ENCODE results near the gene ABHD17B.
A peak's percentile ranks its signal among the peaks of the same experiment; 100 is the strongest.

Gene ABHD17B

DNA sequence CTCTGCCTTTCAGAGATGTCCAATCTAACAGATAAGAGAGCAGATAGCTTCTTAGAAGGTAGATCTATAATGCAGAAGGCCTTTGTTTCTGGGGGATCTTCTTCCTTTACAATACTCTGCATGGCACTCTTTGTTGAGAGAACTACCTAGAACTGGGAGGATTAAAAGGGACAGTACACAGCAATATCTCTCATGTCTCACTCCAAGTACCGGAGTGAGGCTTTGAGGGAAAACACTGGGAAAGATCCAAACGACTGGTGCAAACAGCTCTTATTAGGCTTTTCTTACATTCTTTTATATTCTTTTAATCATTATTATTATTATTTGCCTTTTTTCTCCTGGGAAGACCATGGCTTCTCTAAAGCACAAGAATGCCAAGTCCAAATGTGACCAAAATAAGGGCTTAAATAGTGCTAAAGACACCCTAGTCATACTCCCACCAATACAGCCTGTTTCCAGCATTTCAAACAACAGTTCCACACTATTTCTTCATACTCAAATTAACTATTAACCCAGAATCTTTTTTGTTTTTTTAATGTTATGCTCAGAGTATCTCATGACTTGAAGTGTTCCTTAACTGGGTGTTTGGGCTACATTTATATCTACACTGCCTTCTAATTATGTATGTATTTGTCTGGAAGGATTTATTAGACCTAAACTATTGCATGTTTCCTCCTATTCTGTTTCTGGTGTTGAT lies 52.7 kb downstream of the ABHD17B start:
- Histone ChIP-seq H3K4ac (ENCODE audit: low read depth, low read length) (no peak overlapping the region), H3K27me3 (ENCODE audit: insufficient read depth, low read length) (no peaks in the 10 kb centered on the region), H2BK120ac (ENCODE audit: insufficient read depth, low read length, poor library complexity) (no peak overlapping the region), H3K9ac (ENCODE audit: low read length) (no peak overlapping the region), H2AFZ (ENCODE audit: insufficient read depth, low read length, poor library complexity) (no peak overlapping the region), H4K91ac (ENCODE audit: low read depth, low read length) (no peak overlapping the region), H4K8ac (ENCODE audit: low read depth, low read length) (no peak overlapping the region), H3K79me1 (ENCODE audit: low read length) (no peaks in the 10 kb centered on the region), H2AK5ac (ENCODE audit: low read length) (no peak overlapping the region), H3K9me3 (ENCODE audit: insufficient read depth, low read depth, low read length) (no peaks in the 10 kb centered on the region), H3K14ac (ENCODE audit: low read length) (no peak overlapping the region), H2BK5ac (ENCODE audit: low read depth, low read length, poor library complexity) (no peak overlapping the region), H2BK12ac (ENCODE audit: low read length) (no peak overlapping the region), H3K79me2 (ENCODE audit: control insufficient read depth, insufficient read depth, low read length, poor library complexity) (no peaks in the 10 kb centered on the region), H4K12ac (ENCODE audit: low read depth, low read length) (no peak overlapping the region), H3K18ac (ENCODE audit: low read length) (no peak overlapping the region), H3K27ac (ENCODE audit: low read depth, low read length) (no peak overlapping the region), H3K4me1 (ENCODE audit: control insufficient read depth in 1 of 2, insufficient read depth in 2 of 2, low read length in 2 of 2) (no peaks in the 10 kb centered on the region), H3K4me2 (ENCODE audit: low read length) (no peak overlapping the region), H3K36me3 (ENCODE audit: control insufficient read depth in 1 of 2, insufficient read depth in 2 of 2, low read length in 2 of 2) (peaks cover 0 to 3% of the 10 kb centered on the region in 2 experiments), H3K23ac (ENCODE audit: low read length) (no peak overlapping the region), H3K4me3 (ENCODE audit: low read depth, low read length) (no peak overlapping the region)
- WGBS (ENCODE audit: extremely low coverage, insufficient coverage, insufficient read length) = no CpG with 5 or more reads among the region's 2 CpGs
- DNase-seq = no peak

DNA sequence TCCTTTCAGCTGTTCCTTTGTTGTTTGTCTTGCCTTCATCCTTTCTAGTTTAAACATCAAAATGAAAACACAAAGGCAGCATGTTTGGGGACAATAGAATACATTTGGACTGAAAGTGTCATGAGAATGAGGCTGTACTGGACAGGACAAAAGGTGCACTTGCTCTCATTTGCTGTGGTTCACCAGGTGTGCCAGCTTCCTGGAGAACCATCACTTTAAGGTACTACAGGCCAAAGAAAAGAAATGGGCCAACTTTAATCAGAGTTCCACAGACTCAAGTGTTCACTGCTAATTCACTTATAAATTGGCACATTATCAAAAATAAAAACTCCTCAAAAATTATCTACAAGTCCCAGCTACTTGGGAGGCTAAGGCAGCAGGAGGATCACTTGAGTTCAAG lies 53.8 kb downstream of the ABHD17B start:
- H3K14ac ChIP-seq (ENCODE audit: low read length) = no peak overlapping the region
- no peak overlapping the region for H2AFZ ChIP-seq (ENCODE audit: insufficient read depth, low read length, poor library complexity)
- no peak overlapping the region for H3K9ac ChIP-seq (ENCODE audit: low read length)
- no peak overlapping the region for H4K12ac ChIP-seq (ENCODE audit: low read depth, low read length)
- no peak overlapping the region for H4K91ac ChIP-seq (ENCODE audit: low read depth, low read length)
- no peak for DNase-seq
- no peaks in the 10 kb centered on the region for H3K79me1 ChIP-seq (ENCODE audit: low read length)
- no peak overlapping the region for H2AK5ac ChIP-seq (ENCODE audit: low read length)
- no peak overlapping the region for H2BK12ac ChIP-seq (ENCODE audit: low read length)
- no peak overlapping the region for H2BK120ac ChIP-seq (ENCODE audit: insufficient read depth, low read length, poor library complexity)
- no peak overlapping the region for H3K27ac ChIP-seq (ENCODE audit: low read depth, low read length)
- H3K9me3 ChIP-seq (ENCODE audit: insufficient read depth, low read depth, low read length) = no peaks in the 10 kb centered on the region
- no peak overlapping the region for H3K23ac ChIP-seq (ENCODE audit: low read length)
- H2BK5ac ChIP-seq (ENCODE audit: low read depth, low read length, poor library complexity) = no peak overlapping the region
- H3K4me1 ChIP-seq (ENCODE audit: control insufficient read depth in 1 of 2, insufficient read depth in 2 of 2, low read length in 2 of 2) = no peaks in the 10 kb centered on the region
- H3K27me3 ChIP-seq (ENCODE audit: insufficient read depth, low read length) = no peaks in the 10 kb centered on the region
- H3K18ac ChIP-seq (ENCODE audit: low read length) = no peak overlapping the region
- no peak overlapping the region for H3K4me2 ChIP-seq (ENCODE audit: low read length)
- no peak overlapping the region for H3K4me3 ChIP-seq (ENCODE audit: low read depth, low read length)
- no peak overlapping the region for H4K8ac ChIP-seq (ENCODE audit: low read depth, low read length)
- no peak overlapping the region for H3K4ac ChIP-seq (ENCODE audit: low read depth, low read length)
- H3K79me2 ChIP-seq (ENCODE audit: control insufficient read depth, insufficient read depth, low read length, poor library complexity) = no peaks in the 10 kb centered on the region
- H3K36me3 ChIP-seq (ENCODE audit: control insufficient read depth in 1 of 2, insufficient read depth in 2 of 2, low read length in 2 of 2) = peaks cover 0 to 3% of the 10 kb centered on the region in 2 experiments

DNA sequence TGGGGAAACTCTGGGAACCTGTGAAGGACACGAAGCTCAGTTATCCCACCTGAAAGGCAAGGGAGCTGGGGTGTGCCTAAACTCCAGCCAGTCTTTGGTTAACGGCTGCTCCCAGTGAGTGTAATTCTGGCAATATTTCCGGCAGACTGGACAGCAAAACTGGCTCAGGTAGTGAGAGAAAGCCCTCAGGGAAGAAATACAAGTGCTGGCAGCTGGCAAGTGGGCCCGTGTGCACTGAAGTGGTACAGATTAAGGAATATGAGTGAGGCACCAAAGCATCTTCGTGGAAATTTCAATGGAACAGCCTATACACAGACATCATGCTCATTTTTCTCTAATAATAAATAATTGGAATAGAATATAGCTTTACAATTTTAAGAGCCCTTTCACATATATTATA lies 56.2 kb downstream of the ABHD17B start:
- H3K27me3 ChIP-seq (ENCODE audit: insufficient read depth, low read length) = no peaks in the 10 kb centered on the region
- WGBS (ENCODE audit: extremely low coverage, insufficient coverage, insufficient read length) = no CpG with 5 or more reads among the region's 5 CpGs

GRCh38 chr9:71853084-71853483 lies 57.9 kb downstream of the ABHD17B start:
- Histone ChIP-seq H3K36me3 (ENCODE audit: control insufficient read depth in 1 of 2, insufficient read depth in 2 of 2, low read length in 2 of 2) (no peaks in the 10 kb centered on the region), H3K4me2 (ENCODE audit: low read length) (no peak overlapping the region), H3K79me1 (ENCODE audit: low read length) (no peaks in the 10 kb centered on the region), H3K14ac (ENCODE audit: low read length) (no peak overlapping the region), H3K23ac (ENCODE audit: low read length) (no peak overlapping the region), H4K12ac (ENCODE audit: low read depth, low read length) (no peak overlapping the region), H3K27ac (ENCODE audit: low read depth, low read length) (no peak overlapping the region), H4K8ac (ENCODE audit: low read depth, low read length) (no peak overlapping the region), H4K91ac (ENCODE audit: low read depth, low read length) (no peak overlapping the region), H3K18ac (ENCODE audit: low read length) (no peak overlapping the region), H2BK12ac (ENCODE audit: low read length) (no peak overlapping the region), H2BK120ac (ENCODE audit: insufficient read depth, low read length, poor library complexity) (no peak overlapping the region), H3K4me1 (ENCODE audit: control insufficient read depth in 1 of 2, insufficient read depth in 2 of 2, low read length in 2 of 2) (no peaks in the 10 kb centered on the region), H2AFZ (ENCODE audit: insufficient read depth, low read length, poor library complexity) (no peak overlapping the region), H3K79me2 (ENCODE audit: control insufficient read depth, insufficient read depth, low read length, poor library complexity) (no peaks in the 10 kb centered on the region), H2BK5ac (ENCODE audit: low read depth, low read length, poor library complexity) (no peak overlapping the region), H3K4me3 (ENCODE audit: low read depth, low read length) (no peak overlapping the region), H3K4ac (ENCODE audit: low read depth, low read length) (no peak overlapping the region), H2AK5ac (ENCODE audit: low read length) (no peak overlapping the region), H3K27me3 (ENCODE audit: insufficient read depth, low read length) (no peaks in the 10 kb centered on the region), H3K9ac (ENCODE audit: low read length) (no peak overlapping the region), H3K9me3 (ENCODE audit: insufficient read depth, low read depth, low read length) (no peaks in the 10 kb centered on the region)
- no CpG with 5 or more reads among the region's 1 CpG for WGBS (ENCODE audit: extremely low coverage, insufficient coverage, insufficient read length)
- no peak for DNase-seq

More for the DNA sequence above, 56.2 kb downstream of the ABHD17B start:
- H2BK12ac ChIP-seq (ENCODE audit: low read length) = no peak overlapping the region
- peak overlapping the region; percentile 13 for H3K9ac ChIP-seq (ENCODE audit: low read length)
- no peak overlapping the region for H3K4me3 ChIP-seq (ENCODE audit: low read depth, low read length)
- H3K23ac ChIP-seq (ENCODE audit: low read length) = no peak overlapping the region
- no peak overlapping the region for H2AK5ac ChIP-seq (ENCODE audit: low read length)
- no peak overlapping the region for H3K18ac ChIP-seq (ENCODE audit: low read length)
- no peak overlapping the region for H3K27ac ChIP-seq (ENCODE audit: low read depth, low read length)
- H4K8ac ChIP-seq (ENCODE audit: low read depth, low read length) = no peak overlapping the region
- no peak overlapping the region for H3K4ac ChIP-seq (ENCODE audit: low read depth, low read length)
- peak in 1 of 2 donors; percentile 19 for DNase-seq
- H4K12ac ChIP-seq (ENCODE audit: low read depth, low read length) = no peak overlapping the region
- no peaks in the 10 kb centered on the region for H3K9me3 ChIP-seq (ENCODE audit: insufficient read depth, low read depth, low read length)
- no peaks in the 10 kb centered on the region for H3K4me1 ChIP-seq (ENCODE audit: control insufficient read depth in 1 of 2, insufficient read depth in 2 of 2, low read length in 2 of 2)
- H4K91ac ChIP-seq (ENCODE audit: low read depth, low read length) = no peak overlapping the region
- no peak overlapping the region for H3K14ac ChIP-seq (ENCODE audit: low read length)
- no peak overlapping the region for H2BK5ac ChIP-seq (ENCODE audit: low read depth, low read length, poor library complexity)
- peaks cover 0 to 3% of the 10 kb centered on the region in 2 experiments for H3K36me3 ChIP-seq (ENCODE audit: control insufficient read depth in 1 of 2, insufficient read depth in 2 of 2, low read length in 2 of 2)
- H3K4me2 ChIP-seq (ENCODE audit: low read length) = no peak overlapping the region
- no peak overlapping the region for H2AFZ ChIP-seq (ENCODE audit: insufficient read depth, low read length, poor library complexity)
- no peaks in the 10 kb centered on the region for H3K79me2 ChIP-seq (ENCODE audit: control insufficient read depth, insufficient read depth, low read length, poor library complexity)
- H3K79me1 ChIP-seq (ENCODE audit: low read length) = no peaks in the 10 kb centered on the region
- H2BK120ac ChIP-seq (ENCODE audit: insufficient read depth, low read length, poor library complexity) = no peak overlapping the region

All from trophoblast cell (in vitro differentiated cells and primary cell).